K562 (cell line): ENCODE results near the gene F12. TPM values are rescaled to one million over a fixed set of nuclear protein-coding genes. Genes with fewer than 3 reads are reported as not detected.

ENCODE experiments used
- DMBX1 ChIP-seq: fragments of 250-450 bp; sonication (Bioruptor Pico); IDR thresholded peaks from 2 replicates; pipeline ENCODE4 v1.8.0; 2022; ENCODE audit warnings: inconsistent platforms, mild to moderate bottlenecking, moderate library complexity, borderline replicate concordance
- E2F5 ChIP-seq: sonication (generic); formaldehyde crosslinking; IDR thresholded peaks from 2 replicates; pipeline ENCODE4 v1.8.0; 2022; ENCODE audit warnings: mild to moderate bottlenecking, missing genetic modification reagents
- FOXJ2 ChIP-seq: fragments of 200-800 bp; sonication (Bioruptor generic); IDR thresholded peaks from 2 replicates; pipeline ENCODE4 v1.6.1; 2016; ENCODE audit warnings: missing genetic modification characterization, missing compliant biosample characterization
- HDAC3 ChIP-seq: fragments of 450-650 bp; IDR thresholded peaks from 2 replicates; pipeline ENCODE4 v1.6.1; 2018; ENCODE audit warnings: borderline replicate concordance, mild to moderate bottlenecking, moderate library complexity; ENCODE audit not compliant: partially characterized antibody
- PRMT5 ChIP-seq: sonication (generic); formaldehyde crosslinking; IDR thresholded peaks from 2 replicates; pipeline ENCODE4 v1.5.0; 2020; ENCODE audit warnings: missing genetic modification reagents
- SETDB1 ChIP-seq: IDR thresholded peaks from one replicate; pipeline ENCODE4 v1.6.1; 2012; ENCODE audit warnings: low read length, control low read depth, inconsistent platforms
- SMC3 ChIP-seq: conservative IDR thresholded peaks from 2 replicates; pipeline ENCODE4 v1.6.1; 2011; ENCODE audit warnings: low read depth, low read length, improper control_type of control experiment; ENCODE audit not compliant: insufficient read depth
- SNIP1 ChIP-seq: fragments of 450-650 bp; IDR thresholded peaks from 2 replicates; pipeline ENCODE4 v1.7.1; 2017; ENCODE audit warnings: low read depth, mild to moderate bottlenecking
- ZFX ChIP-seq: sonication (generic); formaldehyde crosslinking; IDR thresholded peaks from 2 replicates; pipeline ENCODE4 v1.8.0; 2022; ENCODE audit warnings: mild to moderate bottlenecking, missing genetic modification reagents, moderate library complexity
- ZNF121 ChIP-seq: sonication (generic); formaldehyde crosslinking; conservative IDR thresholded peaks from 2 replicates; pipeline ENCODE4 v1.8.0; 2022; ENCODE audit warnings: missing genetic modification reagents
- ZNF311 ChIP-seq: fragments of 250-450 bp; sonication (Bioruptor Pico); IDR thresholded peaks from 2 replicates; pipeline ENCODE4 v1.4.0; 2020; ENCODE audit warnings: mild to moderate bottlenecking, moderate library complexity
- ZNF512 ChIP-seq: IDR thresholded peaks from 2 replicates; pipeline ENCODE4 v1.6.1; 2016; ENCODE audit warnings: missing genetic modification characterization, missing compliant biosample characterization
- ZNF57 ChIP-seq: fragments of 450-650 bp; formaldehyde crosslinking; IDR thresholded peaks from 2 replicates; pipeline ENCODE4 v1.4.0; 2020; ENCODE audit warnings: mild to moderate bottlenecking, moderate library complexity
- polyA plus RNA-seq, 8 experiments: library from polyadenylated mRNA; depleted of rRNA in 4 of 8; stranded (reverse) in 5 of 8; unstranded in 3 of 8; fragments of >200 nt; fragmentation: Nextera tagmentation in 2 of 8; fragmentation: Illumina TruSeq in 1 of 8; extraction: Ambion mirVana in 2 of 8; extraction: Trizol in 1 of 8; gene quantifications; 2 replicates each; pipeline versions ENCODE4 v1.2.1 to v1.2.3, GENCODE V29; 2011 to 2014; ENCODE audit warnings: inconsistent platforms in 1 of 8, missing spikeins in 1 of 8
- total RNA-seq, 7 experiments: library from RNA; depleted of rRNA in 6 of 7; stranded (reverse); fragments of >200 nt in 6 of 7; fragmentation: Illumina TruSeq in 2 of 7; extraction: Trizol in 2 of 7; gene quantifications; 2 replicates each; pipeline versions ENCODE4 v1.2.1 to v1.2.3, GENCODE V29; 2011 to 2021; ENCODE audit warnings: low replicate concordance in 1 of 7
- TF ChIP-seq, protein P1 (sequence below), 2 experiments: fragments of 450-650 bp; conservative IDR thresholded peaks; 2 replicates each; pipeline ENCODE4 v1.6.1; 2017; ENCODE audit warnings: mild to moderate bottlenecking in 2 of 2, moderate library complexity in 2 of 2
- TF ChIP-seq, protein P2 (sequence below): IDR thresholded peaks from 2 replicates; pipeline ENCODE4 v1.6.1; 2012; ENCODE audit warnings: low read depth, low read length, improper control_type of control experiment, borderline replicate concordance
- TF ChIP-seq, protein P3 (sequence below): fragments of 250-450 bp; sonication (Bioruptor Pico); IDR thresholded peaks from 2 replicates; pipeline ENCODE4 v1.6.1; 2021; ENCODE audit warnings: mild to moderate bottlenecking
- TF ChIP-seq, protein P4 (sequence below), 2 experiments: fragments of 150-350 bp in 1 of 2; IDR thresholded peaks; 2 replicates each; pipeline ENCODE4 v1.6.1; 2012 to 2016; ENCODE audit warnings: low read depth in 2 of 2, low read length in 2 of 2, mild to moderate bottlenecking in 1 of 2, moderate library complexity in 1 of 2

Gene F12
- total and polyA plus RNA-seq, 9 of the 15 experiments (the other 6 are each of a cell fraction or from before 2014, with no cell fraction given), result 0.59 to 18.3 (median 3.6) TPM

DNA sequence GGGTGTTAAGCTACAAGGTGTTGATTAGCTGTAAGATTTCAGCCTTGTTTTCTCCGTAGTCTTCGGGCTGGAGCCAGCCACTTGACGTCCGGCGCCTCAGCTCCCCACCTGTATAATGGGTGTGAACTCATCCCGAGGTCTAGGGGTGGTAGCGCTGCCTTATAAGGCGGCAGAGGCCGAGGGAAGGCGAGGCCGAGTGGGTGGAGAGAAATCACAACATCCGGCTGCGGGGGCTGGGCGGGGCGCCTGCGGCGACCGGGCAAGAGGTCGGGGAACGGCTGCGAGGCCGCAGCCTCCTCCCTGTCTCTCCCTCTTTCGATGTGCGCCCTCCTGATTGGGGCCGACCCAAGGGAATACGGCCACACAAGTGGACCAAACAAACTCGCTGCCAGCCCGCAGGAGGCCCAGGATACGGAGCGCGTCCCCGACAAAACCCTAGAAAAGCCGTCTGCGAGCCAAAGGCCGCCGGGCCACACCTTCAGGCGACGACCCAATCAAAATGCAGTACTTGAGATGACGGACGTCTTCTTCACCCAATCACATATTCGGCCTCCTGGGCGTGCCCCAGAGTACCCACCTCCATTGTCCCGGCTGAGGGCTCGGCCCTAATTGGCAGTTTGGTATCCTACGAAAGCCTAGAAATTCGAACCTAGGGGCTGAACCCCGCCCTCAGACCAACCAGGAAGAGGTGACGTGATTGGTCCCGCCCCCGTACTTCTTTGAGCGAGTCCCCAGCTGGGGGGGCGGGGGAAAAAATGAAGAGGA, 16.6 kb upstream of the F12 start (continued):
- TF ChIP-seq, protein P1, sequence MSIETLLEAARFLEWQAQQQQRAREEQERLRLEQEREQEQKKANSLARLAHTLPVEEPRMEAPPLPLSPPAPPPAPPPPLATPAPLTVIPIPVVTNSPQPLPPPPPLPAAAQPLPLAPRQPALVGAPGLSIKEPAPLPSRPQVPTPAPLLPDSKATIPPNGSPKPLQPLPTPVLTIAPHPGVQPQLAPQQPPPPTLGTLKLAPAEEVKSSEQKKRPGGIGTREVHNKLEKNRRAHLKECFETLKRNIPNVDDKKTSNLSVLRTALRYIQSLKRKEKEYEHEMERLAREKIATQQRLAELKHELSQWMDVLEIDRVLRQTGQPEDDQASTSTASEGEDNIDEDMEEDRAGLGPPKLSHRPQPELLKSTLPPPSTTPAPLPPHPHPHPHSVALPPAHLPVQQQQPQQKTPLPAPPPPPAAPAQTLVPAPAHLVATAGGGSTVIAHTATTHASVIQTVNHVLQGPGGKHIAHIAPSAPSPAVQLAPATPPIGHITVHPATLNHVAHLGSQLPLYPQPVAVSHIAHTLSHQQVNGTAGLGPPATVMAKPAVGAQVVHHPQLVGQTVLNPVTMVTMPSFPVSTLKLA (conservative IDR thresholded peaks at IDR 0.05), result peak; percentile 65 to 81
- TF ChIP-seq SETDB1 (no peak), SNIP1 (no peak), ZNF57 (CRISPR knock-in tag) (no peak), PRMT5 (no peak), HDAC3 (no peak), DMBX1 (CRISPR knock-in tag) (no peak), ZFX (CRISPR knock-in tag) (peak; percentile 94), E2F5 (CRISPR knock-in tag) (no peak), ZNF121 (no peak), ZNF512 (tag) (no peak), FOXJ2 (tag) (peak; percentile 82), SMC3 (no peak), ZNF311 (no peak)
- TF ChIP-seq, protein P2, sequence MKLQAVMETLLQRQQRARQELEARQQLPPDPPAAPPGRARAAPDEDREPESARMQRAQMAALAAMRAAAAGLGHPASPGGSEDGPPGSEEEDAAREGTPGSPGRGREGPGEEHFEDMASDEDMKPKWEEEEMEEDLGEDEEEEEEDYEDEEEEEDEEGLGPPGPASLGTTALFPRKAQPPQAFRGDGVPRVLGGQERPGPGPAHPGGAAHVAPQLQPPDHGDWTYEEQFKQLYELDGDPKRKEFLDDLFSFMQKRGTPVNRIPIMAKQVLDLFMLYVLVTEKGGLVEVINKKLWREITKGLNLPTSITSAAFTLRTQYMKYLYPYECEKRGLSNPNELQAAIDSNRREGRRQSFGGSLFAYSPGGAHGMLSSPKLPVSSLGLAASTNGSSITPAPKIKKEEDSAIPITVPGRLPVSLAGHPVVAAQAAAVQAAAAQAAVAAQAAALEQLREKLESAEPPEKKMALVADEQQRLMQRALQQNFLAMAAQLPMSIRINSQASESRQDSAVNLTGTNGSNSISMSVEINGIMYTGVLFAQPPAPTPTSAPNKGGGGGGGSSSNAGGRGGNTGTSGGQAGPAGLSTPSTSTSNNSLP, result no peak
- TF ChIP-seq, protein P3, sequence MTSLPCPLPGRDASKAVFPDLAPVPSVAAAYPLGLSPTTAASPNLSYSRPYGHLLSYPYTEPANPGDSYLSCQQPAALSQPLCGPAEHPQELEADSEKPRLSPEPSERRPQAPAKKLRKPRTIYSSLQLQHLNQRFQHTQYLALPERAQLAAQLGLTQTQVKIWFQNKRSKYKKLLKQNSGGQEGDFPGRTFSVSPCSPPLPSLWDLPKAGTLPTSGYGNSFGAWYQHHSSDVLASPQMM (CRISPR knock-in tag), result no peak
- TF ChIP-seq, protein P4, sequence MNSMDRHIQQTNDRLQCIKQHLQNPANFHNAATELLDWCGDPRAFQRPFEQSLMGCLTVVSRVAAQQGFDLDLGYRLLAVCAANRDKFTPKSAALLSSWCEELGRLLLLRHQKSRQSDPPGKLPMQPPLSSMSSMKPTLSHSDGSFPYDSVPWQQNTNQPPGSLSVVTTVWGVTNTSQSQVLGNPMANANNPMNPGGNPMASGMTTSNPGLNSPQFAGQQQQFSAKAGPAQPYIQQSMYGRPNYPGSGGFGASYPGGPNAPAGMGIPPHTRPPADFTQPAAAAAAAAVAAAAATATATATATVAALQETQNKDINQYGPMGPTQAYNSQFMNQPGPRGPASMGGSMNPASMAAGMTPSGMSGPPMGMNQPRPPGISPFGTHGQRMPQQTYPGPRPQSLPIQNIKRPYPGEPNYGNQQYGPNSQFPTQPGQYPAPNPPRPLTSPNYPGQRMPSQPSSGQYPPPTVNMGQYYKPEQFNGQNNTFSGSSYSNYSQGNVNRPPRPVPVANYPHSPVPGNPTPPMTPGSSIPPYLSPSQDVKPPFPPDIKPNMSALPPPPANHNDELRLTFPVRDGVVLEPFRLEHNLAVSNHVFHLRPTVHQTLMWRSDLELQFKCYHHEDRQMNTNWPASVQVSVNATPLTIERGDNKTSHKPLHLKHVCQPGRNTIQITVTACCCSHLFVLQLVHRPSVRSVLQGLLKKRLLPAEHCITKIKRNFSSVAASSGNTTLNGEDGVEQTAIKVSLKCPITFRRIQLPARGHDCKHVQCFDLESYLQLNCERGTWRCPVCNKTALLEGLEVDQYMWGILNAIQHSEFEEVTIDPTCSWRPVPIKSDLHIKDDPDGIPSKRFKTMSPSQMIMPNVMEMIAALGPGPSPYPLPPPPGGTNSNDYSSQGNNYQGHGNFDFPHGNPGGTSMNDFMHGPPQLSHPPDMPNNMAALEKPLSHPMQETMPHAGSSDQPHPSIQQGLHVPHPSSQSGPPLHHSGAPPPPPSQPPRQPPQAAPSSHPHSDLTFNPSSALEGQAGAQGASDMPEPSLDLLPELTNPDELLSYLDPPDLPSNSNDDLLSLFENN (IDR thresholded peaks at IDR 0.05; ENCODE audit: low read depth in 2 of 2, low read length in 2 of 2), result 0 out of 4 replicates have a peak, but pooled peaks of 1 of the 2 experiments have one; percentile 45
